Measurements from ENCODE around the gene SLC6A18.
"Not testable (repeated sequence)": the region's sequence is repeated elsewhere in the genome, so short reads cannot be mapped to it uniquely, and the experiment has no call there.

SLC6A18 gene

DNA sequence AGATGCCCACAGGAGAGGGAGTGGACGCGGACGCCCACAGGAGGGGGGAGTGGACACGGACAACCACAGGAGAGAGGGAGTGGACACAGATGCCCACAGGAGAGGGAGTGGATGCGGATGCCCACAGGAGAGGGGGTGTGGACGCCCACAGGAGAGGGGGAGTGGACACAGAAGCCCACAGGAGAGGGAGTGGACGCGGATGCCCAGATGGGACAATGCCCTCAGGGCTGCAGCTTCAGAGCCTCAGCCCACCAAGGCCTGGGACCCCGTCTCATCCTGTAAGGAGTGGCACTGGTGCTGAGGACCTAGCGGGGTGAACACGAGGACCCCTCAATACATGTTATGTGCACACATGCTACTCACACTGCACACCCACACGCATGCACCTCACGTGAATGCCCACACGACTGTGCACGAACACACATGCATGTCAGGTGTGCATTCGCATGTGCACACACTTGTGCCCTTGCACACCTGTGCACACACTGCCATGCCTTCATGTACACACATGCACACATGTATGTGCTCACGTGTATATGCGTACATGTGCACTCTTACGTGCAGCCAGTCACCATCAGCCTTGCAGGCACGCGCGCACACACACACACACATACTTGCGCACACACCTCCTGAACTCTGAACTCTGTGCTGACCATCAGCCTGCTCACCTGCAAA is 34.8 kb downstream of the SLC6A18 start:
- no peak for DNase-seq

GRCh38 chr5:1261643-1262042 is 36.5 kb downstream of the SLC6A18 start:
- DNase-seq, result no peak

DNA sequence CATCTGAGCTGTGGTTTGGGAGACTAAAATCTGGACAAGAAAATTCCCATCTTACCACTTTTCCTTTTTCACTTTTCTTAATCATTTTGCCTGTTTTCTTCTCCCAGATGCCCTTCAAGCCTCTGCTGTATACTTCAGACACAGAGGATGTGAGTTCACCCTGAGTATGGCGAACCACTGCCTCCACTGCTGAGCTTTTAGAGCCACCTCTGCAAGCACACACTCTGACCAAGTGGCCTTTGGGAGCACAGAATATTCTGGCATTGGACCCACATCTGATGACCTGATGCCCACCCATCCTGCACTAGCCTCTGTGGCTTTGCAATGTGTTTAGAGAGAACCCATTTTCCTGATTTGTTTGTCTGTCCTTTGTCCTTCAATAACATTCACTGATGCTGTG is 37.2 kb downstream of the SLC6A18 start:
- no peak for DNase-seq

DNA sequence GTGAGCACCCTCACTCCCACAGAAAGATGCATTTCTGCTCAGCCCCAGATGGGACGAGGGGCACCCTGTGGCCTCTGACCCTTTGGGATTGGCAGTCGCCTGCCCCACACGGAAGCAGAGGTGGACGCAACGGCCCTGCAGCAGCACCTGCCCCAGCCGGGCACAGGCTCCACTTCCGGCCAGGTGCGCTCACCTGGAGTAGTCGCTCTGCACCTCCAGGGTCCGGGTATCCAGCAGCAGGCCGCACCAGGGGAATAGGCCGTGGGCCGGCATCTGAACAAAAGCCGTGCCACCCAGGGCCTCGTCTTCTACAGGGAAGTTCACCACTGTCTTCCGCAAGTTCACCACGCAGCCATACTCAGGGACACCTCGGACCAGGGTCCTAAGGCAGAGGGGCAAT is 39.0 kb downstream of the SLC6A18 start:
- no peak for DNase-seq

GRCh38 chr5:1265026-1265425 is 39.8 kb downstream of the SLC6A18 start:
- DNase-seq, result no peak

DNA sequence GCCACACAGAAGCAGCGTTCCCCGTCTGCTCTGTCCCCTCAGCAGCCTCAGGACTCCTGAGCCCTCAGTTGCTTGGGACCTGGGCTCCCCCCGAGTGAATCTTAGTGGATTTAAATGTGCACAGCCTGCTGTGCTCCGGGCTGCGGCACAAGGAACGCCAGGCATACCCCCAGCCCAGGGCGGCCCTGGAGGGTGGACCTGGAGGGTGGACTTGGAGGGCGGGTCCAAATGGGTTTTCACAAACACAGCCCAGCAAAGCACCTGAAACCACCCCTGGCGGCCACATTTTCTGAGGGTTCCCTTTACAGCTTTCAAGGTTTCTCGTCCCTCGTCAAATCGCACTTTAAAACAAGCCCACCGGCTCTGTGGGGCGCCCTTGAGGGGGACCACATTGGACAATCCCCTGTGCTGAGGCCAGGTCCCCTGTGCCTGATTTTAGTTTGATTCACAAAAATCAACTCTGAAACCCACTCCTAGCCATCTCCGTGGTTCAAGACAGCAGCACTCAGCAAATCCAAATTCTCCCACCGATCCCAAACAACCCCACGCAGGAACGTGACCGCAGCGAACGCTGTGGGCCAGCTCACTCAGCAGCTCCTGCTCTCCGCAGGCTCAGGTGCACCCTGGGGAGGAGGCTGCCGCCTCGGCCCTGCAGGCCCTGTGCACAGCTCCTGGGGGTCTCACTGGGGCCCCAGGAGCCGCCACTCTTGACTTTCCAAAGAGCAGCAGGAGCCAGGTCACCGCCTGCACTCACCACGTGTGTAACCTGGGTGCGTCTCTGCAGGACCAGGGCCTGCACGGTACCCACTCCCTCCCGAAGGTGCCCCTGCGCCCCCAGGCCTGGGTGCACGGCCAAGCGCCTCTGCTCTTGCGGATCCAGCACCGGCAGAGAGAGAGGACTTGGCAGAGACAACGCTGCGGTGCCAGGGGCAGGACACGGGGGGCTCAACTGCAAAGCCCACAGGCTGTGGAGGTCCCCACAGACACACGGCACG is 40.6 kb downstream of the SLC6A18 start:
- no peak for DNase-seq

- no peak for DNase-seq
These were observed 41.6 kb downstream of the SLC6A18 start for GRCh38 chr5:1266791-1267190.

GRCh38 chr5:1267464-1267863 is 42.3 kb downstream of the SLC6A18 start:
- not testable (repeated sequence) for DNase-seq

- no peak for DNase-seq
These were observed 42.9 kb downstream of the SLC6A18 start for GRCh38 chr5:1268056-1268455.

DNA sequence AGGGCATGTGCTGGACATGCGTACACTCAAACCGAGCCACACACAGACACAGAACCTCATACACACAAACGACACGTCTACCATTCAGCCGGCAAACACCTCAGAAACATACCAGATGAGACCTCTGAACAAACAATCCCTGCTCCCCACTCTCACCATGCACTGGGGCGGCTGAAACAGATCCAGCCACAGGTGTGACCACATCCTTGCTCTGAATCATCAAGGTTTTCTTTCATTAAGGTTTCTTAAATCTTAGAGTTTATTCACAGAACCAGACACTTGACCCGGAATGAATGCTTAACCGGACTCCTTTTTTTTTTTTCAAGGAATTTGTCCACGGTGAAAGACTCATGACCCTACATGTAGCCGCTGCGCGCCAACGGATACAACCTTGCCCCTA is 43.5 kb downstream of the SLC6A18 start:
- peak; percentile 26 for DNase-seq

GRCh38 chr5:1270426-1270825 is 45.2 kb downstream of the SLC6A18 start:
- no peak for DNase-seq

- no peak for DNase-seq
These were observed 46.0 kb downstream of the SLC6A18 start for GRCh38 chr5:1270933-1271914.

- no peak for DNase-seq
These were observed 47.0 kb downstream of the SLC6A18 start for GRCh38 chr5:1272201-1272600.

DNA sequence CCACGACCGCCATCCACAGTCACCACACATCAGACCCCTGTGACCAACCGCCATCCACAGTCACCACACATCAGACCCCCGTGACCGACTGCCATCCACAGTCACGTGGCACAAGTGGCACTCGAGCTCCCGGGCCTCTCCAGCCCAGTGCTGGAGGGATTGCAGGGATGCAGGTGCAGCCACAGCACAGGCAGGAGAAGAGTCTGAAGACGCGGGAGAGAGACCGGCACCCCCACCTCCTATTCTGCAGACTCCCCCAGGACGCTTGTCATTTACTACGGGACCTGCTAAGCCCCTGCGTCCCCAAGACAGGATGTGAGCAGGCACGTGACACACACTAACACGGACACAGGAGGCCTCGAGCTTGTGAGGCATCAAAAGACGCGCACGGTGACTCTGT is 48.6 kb downstream of the SLC6A18 start:
- no peak for DNase-seq

GRCh38 chr5:1274471-1274870 is 49.3 kb downstream of the SLC6A18 start:
- no peak for DNase-seq

GRCh38 chr5:1275397-1276391 is 50.5 kb downstream of the SLC6A18 start:
- not testable (repeated sequence) for DNase-seq

DNA sequence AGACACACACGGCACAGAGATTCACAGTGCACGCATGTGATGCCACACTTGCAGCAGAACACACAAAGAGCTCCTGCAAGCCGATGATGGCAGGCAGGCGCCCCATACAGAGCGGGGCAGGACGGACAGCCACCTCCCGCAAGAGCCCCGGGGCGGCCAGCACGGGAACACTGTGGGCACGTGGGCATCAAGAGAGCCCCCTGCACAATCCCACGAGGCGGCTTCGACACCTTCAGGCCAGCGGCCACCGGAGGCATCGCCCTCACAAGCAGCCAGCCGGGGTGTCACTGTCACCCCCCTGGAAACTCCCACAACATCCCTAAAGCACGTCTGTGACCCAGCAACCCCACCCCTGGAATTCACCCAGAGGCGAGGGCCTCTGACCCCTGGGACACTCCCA is 51.7 kb downstream of the SLC6A18 start:
- DNase-seq, result no peak

GRCh38 chr5:1277331-1277730 is 52.1 kb downstream of the SLC6A18 start:
- no peak for DNase-seq

- no peak for DNase-seq
These were observed 52.6 kb downstream of the SLC6A18 start for GRCh38 chr5:1277781-1278180.

DNA sequence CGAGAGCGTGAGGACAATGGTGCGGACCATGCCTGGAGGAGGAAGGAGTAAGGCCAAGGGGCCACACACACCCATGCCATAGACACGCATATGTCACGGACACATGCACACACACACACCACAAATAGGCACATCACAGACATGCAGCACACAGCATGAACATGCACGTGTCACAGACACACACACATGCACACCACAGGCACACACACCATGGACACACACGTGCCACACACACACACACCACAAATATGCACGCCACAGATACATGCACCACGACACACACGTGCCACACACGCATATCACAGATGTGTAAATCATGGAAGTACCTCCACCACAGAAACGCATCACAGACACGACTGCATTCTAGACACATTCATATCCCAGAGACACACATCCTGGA is 53.0 kb downstream of the SLC6A18 start:
- DNase-seq, result no peak

GRCh38 chr5:1278656-1279442 is 53.7 kb downstream of the SLC6A18 start:
- no peak for DNase-seq

Measured in activated T-cell treated with anti-CD3 and anti-CD28 coated beads, Interleukin-2, amount 50 U/mL, for 1 hour (primary cell).